Naive thymus-derived CD4-positive, alpha-beta T cell (primary cell): ENCODE results near the gene RECK. TPM values are rescaled to one million over a fixed set of nuclear protein-coding genes. Genes with fewer than 3 reads are reported as not detected.

ENCODE experiments used
- ATAC-seq: fragments of 150-1000 bp; cut with Tn5 transposase; 2 replicates; pipeline ENCODE4 v1.10.0; 2021; ENCODE audit warnings: mild to moderate bottlenecking, moderate library complexity
- CTCF ChIA-PET: fragments of 350-600 bp; sonication (Branson Sonifier 250); formaldehyde crosslinking; loops from one replicate; lab custom pipeline; 2021; ENCODE audit warnings: antibody characterized with exemption; lab: Charles Lee
- POLR2A ChIA-PET: fragments of 350-600 bp; sonication (Branson Sonifier 250); formaldehyde crosslinking; loops from one replicate; lab custom pipeline; 2021; ENCODE audit warnings: antibody characterized with exemption, inconsistent platforms; lab: Charles Lee
- DNase-seq, 9 donors: peaks; one replicate each; pipeline versions ENCODE4 v3.0.0 to v3.0.0-alpha.2; 2020 to 2022; ENCODE audit warnings: mixed read lengths in 1 of 9
- H3K27ac ChIP-seq: one replicate; pipeline ENCODE4 v1.7.0; 2013; ENCODE audit warnings: mild to moderate bottlenecking, low read depth, low read length, moderate library complexity
- H3K27me3 ChIP-seq, 2 donors: one replicate each; pipeline ENCODE4 v1.7.0; 2013; ENCODE audit warnings: low read length in 2 of 2, mild to moderate bottlenecking in 2 of 2, moderate library complexity in 2 of 2; ENCODE audit not compliant: control insufficient read depth in 2 of 2, insufficient read depth in 2 of 2
- H3K36me3 ChIP-seq, 3 experiments: 1 replicate in 2 of 3; 2 replicates in 1 of 3; pipeline ENCODE4 v1.7.0; 2013; ENCODE audit warnings: low read length in 3 of 3, mild to moderate bottlenecking in 3 of 3, moderate library complexity in 1 of 3; ENCODE audit not compliant: insufficient read depth in 3 of 3, control insufficient read depth in 2 of 3
- H3K4me1 ChIP-seq, 2 donors: one replicate each; pipeline ENCODE4 v1.7.0; 2013; ENCODE audit warnings: low read length in 2 of 2, mild to moderate bottlenecking in 2 of 2, moderate library complexity in 1 of 2; ENCODE audit not compliant: control insufficient read depth in 2 of 2, insufficient read depth in 2 of 2
- H3K4me3 ChIP-seq: 2 replicates; pipeline ENCODE4 v1.7.0; 2013; ENCODE audit warnings: mild to moderate bottlenecking, low read length
- H3K9me3 ChIP-seq, 3 experiments: 1 replicate in 2 of 3; 2 replicates in 1 of 3; pipeline ENCODE4 v1.7.0; 2013; ENCODE audit warnings: low read length in 3 of 3; ENCODE audit not compliant: control insufficient read depth in 2 of 3
- H3K27ac Mint-ChIP-seq, 9 donors: one replicate each; pipeline ENCODE4 v1.8.0; 2020 to 2022; ENCODE audit warnings: mixed read lengths in 9 of 9, mild to moderate bottlenecking in 8 of 9, moderate library complexity in 5 of 9, inconsistent platforms in 2 of 9
- H3K27me3 Mint-ChIP-seq, 5 donors: one replicate each; pipeline ENCODE4 v1.8.0; 2021 to 2022; ENCODE audit warnings: mixed read lengths in 5 of 5, mild to moderate bottlenecking in 1 of 5
- H3K36me3 Mint-ChIP-seq, 5 donors: one replicate each; pipeline ENCODE4 v1.8.0; 2020 to 2022; ENCODE audit warnings: mixed read lengths in 5 of 5, mild to moderate bottlenecking in 3 of 5, inconsistent platforms in 1 of 5
- H3K4me1 Mint-ChIP-seq, 7 donors: one replicate each; pipeline ENCODE4 v1.8.0; 2020 to 2022; ENCODE audit warnings: mixed read lengths in 7 of 7, mild to moderate bottlenecking in 3 of 7, inconsistent platforms in 1 of 7
- H3K4me3 Mint-ChIP-seq, 10 donors: one replicate each; pipeline ENCODE4 v1.8.0; 2020 to 2022; ENCODE audit warnings: mild to moderate bottlenecking in 10 of 10, mixed read lengths in 10 of 10, moderate library complexity in 6 of 10, inconsistent platforms in 2 of 10
- H3K9me3 Mint-ChIP-seq, 11 donors: one replicate each; pipeline ENCODE4 v1.8.0; 2020 to 2022; ENCODE audit warnings: mixed read lengths in 11 of 11, mild to moderate bottlenecking in 4 of 11, inconsistent platforms in 1 of 11, moderate library complexity in 1 of 11
- intact Hi-C, 2 donors: fragments of 100-400 bp; cut with micrococcal nuclease; formaldehyde crosslinking; loops; one replicate each; pipeline ENCODE4 v1.15.1; 2023
- polyA plus RNA-seq, 2 donors: library from polyadenylated mRNA; unstranded; fragments of 300-500 nt; fragmentation: Illumina TruSeq; gene quantifications; one replicate each; pipeline ENCODE4 v1.2.3, GENCODE V29; 2021
- total RNA-seq, 6 experiments: library from RNA in 5 of 6; stranded (reverse) in 5 of 6; gene quantifications; 1 replicate in 5 of 6; 2 replicates in 1 of 6; pipeline ENCODE4 v1.2.3 and lab custom pipeline; 2021 to 2026

Gene RECK
- total and polyA plus RNA-seq, 7 experiments from 2014 or later = 7.4 to 26.2 (median 13.9) TPM

DNA sequence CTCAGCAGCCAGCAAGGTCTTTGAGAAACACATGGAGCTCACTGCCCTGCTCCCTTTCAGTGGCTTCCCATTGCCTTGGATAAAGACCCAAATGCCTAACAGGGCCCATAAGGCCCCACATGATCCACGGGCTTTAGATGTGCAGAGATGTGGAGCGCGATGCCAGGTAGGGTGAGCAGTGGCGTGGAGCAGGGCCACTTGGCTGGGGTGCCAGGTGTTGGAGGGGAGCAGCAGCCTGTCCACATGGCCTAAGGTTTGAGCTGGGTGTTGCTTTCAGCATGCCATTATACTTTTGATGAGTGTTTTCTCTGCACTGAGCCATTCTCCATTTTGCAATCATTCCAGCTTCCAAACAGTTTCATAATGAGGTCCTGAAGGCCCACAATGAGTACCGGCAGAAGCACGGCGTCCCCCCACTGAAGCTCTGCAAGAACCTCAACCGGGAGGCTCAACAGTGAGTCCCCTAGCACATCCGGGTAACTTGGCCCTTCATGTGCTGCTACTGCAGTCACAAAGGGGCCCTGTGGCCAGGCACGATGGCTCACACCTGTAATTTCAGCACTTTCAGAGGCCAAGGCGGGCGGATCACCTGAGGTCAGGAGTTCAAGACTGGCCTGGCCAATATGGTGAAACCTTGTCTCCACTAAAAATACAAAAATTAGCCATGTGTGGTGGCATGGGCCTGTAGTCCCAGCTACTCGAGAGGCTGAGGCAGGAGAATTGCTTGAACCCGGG, 110.9 kb downstream of the RECK start:
- H3K4me3 ChIP-seq = no peak overlapping the region
- Mint-ChIP-seq H3K9me3 (peaks cover 5 to 18% (median 14%) of the 10 kb centered on the region in 11 donors), H3K4me3 (peak overlapping the region in 7 of 10 donors; percentile 11 to 63 (median 38)), H3K27me3 (no peaks in the 10 kb centered on the region), H3K4me1 (peaks cover 62 to 90% (median 85%) of the 10 kb centered on the region in 7 donors), H3K27ac (peak overlapping the region; percentile 51 to 89 (median 85)), H3K36me3 (peaks cover 9 to 64% (median 28%) of the 10 kb centered on the region in 5 donors)
- H3K4me1 ChIP-seq = peaks cover 81 to 95% of the 10 kb centered on the region in 2 donors
- peaks cover 0 to 6% (median 0%) of the 10 kb centered on the region in 3 experiments for H3K36me3 ChIP-seq
- no peaks in the 10 kb centered on the region for H3K27me3 ChIP-seq
- ATAC-seq (no peak), DNase-seq (no peak)
- ChIA-PET POLR2A (no interaction called here), CTCF (interaction anchor here (0.5 to 1.1 kb wide), 2 partner anchors 44 to 320 kb away, joined by 5 read pairs; no protein-coding TSS in a partner anchor)
- intact Hi-C loops = no loop called here
- H3K27ac ChIP-seq = peak overlapping the region; percentile 59
- peaks cover 0 to 11% (median 8%) of the 10 kb centered on the region in 3 experiments for H3K9me3 ChIP-seq

DNA sequence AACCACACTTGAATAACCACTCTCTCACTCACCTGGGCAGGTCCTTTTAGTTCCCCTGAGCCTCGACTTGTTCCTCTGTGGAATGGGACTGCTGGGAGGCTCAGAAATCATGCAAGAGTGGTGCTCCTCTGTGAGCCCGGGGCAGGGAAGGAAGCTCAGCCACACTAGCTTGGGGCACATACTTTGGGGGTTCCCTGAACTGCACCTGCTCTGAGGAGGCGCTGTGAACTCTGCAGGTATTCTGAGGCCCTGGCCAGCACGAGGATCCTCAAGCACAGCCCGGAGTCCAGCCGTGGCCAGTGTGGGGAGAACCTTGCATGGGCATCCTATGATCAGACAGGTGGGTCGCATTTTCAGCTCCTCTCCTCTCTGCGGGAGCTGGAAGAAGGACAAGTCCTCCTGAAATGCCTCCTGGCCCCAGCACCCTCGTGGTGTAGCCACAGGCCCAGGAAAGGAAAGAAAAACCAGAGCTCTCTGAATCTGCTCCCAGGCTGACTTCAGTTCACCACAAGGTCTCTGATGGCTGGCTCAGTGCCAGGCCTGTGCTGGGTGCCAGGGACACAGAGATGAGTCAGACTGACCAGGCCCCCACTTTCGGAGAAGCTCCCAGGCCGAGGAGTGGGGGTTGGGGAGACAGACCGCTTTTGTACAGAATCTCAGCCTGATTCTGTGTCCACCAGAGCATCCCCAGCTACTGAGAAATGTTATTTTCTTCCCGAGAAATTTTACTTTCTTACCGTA, 111.8 kb downstream of the RECK start:
- Mint-ChIP-seq H3K4me3 (peak overlapping the region in 3 of 10 donors; percentile 11 to 34 (median 18)), H3K36me3 (peaks cover 9 to 63% (median 28%) of the 10 kb centered on the region in 5 donors), H3K27ac (peak overlapping the region in 8 of 9 donors; percentile 51 to 89 (median 86)), H3K27me3 (no peaks in the 10 kb centered on the region), H3K4me1 (peaks cover 58 to 87% (median 81%) of the 10 kb centered on the region in 7 donors), H3K9me3 (peaks cover 5 to 18% (median 14%) of the 10 kb centered on the region in 11 donors)
- Histone ChIP-seq H3K36me3 (peaks cover 0 to 6% (median 0%) of the 10 kb centered on the region in 3 experiments), H3K27ac (peak overlapping the region; percentile 59), H3K9me3 (peaks cover 0 to 11% (median 8%) of the 10 kb centered on the region in 3 experiments), H3K4me1 (peaks cover 81 to 94% of the 10 kb centered on the region in 2 donors), H3K4me3 (no peak overlapping the region), H3K27me3 (no peaks in the 10 kb centered on the region)
- DNase-seq = peak in 3 of 9 donors; percentile 28 to 55 (median 50)
- ChIA-PET POLR2A (interaction anchor here (1.3 to 1.8 kb wide), 2 partner anchors 10 to 12 kb away, joined by 4 to 5 read pairs; partner anchors contain the start of gene GLIPR2), CTCF (interaction anchor here (0.5 to 1.2 kb wide), 4 partner anchors 18 to 321 kb away, joined by 3 to 5 read pairs (median 4); no protein-coding TSS in a partner anchor)
- intact Hi-C loops = no loop called here
- peak; percentile 24 for ATAC-seq

DNA sequence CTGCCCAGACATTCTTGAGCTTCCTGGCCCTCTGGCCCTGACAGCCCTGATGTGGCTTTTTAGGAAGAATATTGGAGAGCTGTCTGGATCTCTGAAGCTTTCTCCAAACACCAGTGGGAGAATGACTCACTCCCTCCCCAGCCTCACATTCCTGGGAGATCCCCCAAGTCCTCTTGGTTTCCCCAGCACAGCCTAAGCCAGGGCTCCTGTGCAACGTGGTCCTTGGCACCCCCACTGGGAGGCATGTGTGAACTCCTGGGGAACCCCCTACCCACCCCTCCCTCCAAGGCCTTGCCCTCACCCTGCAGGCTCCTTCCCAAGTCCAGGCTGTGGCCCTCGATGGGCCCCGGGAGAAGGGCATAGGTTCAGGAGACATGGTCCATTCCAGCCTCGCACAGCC, 112.5 kb downstream of the RECK start:
- H3K4me3 ChIP-seq = no peak overlapping the region
- H3K36me3 ChIP-seq = peaks cover 0 to 6% (median 0%) of the 10 kb centered on the region in 3 experiments
- peaks cover 76 to 87% of the 10 kb centered on the region in 2 donors for H3K4me1 ChIP-seq
- no peaks in the 10 kb centered on the region for H3K27me3 ChIP-seq
- H3K27ac Mint-ChIP-seq = peak overlapping the region in 7 of 9 donors; percentile 51 to 99 (median 87)
- H3K9me3 Mint-ChIP-seq = peaks cover 5 to 18% (median 14%) of the 10 kb centered on the region in 11 donors
- H3K4me1 Mint-ChIP-seq = peaks cover 56 to 84% (median 80%) of the 10 kb centered on the region in 7 donors
- no peaks in the 10 kb centered on the region for H3K27me3 Mint-ChIP-seq
- no peak overlapping the region for H3K4me3 Mint-ChIP-seq
- DNase-seq = no peak
- CTCF ChIA-PET = interaction anchor here (0.7 to 1.2 kb wide), 3 partner anchors 18 to 56 kb away, joined by 3 to 4 read pairs (median 3); no protein-coding TSS in a partner anchor
- ATAC-seq = no peak
- intact Hi-C loops = no loop called here
- POLR2A ChIA-PET = interaction anchor here (1.3 to 1.8 kb wide), 2 partner anchors 9 to 12 kb away, joined by 4 to 5 read pairs; partner anchors contain the start of gene GLIPR2
- H3K9me3 ChIP-seq = peaks cover 0 to 11% (median 8%) of the 10 kb centered on the region in 3 experiments
- H3K27ac ChIP-seq = peak overlapping the region; percentile 59
- H3K36me3 Mint-ChIP-seq = peaks cover 9 to 59% (median 31%) of the 10 kb centered on the region in 5 donors

DNA sequence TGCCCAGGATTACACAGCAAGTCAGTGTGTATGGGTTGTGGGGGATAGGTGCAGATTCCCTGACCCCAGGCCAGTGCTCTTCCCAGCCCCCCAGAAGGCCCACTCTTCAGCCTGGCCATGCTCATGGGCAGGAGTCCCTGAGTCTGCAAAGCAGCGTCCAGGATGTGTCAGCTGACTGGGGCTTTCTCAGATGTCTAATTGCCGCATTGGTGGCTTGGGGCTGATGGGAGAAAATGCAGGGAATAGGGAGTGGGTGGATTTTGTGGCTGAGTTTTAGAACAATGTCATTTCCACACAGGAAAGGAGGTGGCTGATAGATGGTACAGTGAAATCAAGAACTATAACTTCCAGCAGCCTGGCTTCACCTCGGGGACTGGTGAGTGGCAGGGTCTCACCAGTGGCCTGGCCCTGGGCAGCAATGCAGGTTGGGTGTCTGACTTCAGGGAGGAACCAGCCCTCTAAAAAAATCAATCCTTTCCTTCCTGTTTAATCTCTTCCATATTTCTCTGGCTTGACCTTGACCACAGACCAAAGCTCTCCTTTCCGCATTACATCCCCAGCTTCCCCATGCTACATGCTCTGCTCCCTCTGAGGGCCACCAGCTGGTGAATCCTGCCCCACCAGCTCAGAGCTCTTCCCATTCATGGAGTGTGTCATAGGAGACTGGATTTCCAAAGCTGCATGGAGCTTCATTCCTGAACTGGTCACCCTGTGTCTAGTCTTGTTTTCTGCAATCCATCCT, 114.0 kb downstream of the RECK start:
- H3K9me3 ChIP-seq = peaks cover 0 to 6% (median 6%) of the 10 kb centered on the region in 3 experiments
- H3K27me3 ChIP-seq = no peaks in the 10 kb centered on the region
- Mint-ChIP-seq H3K27me3 (no peaks in the 10 kb centered on the region), H3K4me1 (peaks cover 47 to 76% (median 69%) of the 10 kb centered on the region in 7 donors), H3K9me3 (peaks cover 0 to 12% (median 8%) of the 10 kb centered on the region in 11 donors), H3K36me3 (peaks cover 4 to 51% (median 28%) of the 10 kb centered on the region in 5 donors), H3K4me3 (peak overlapping the region; percentile 13 to 89 (median 85)), H3K27ac (peak overlapping the region; percentile 97 to 99 (median 99))
- peak overlapping the region; percentile 88 for H3K27ac ChIP-seq
- ATAC-seq = no peak
- H3K36me3 ChIP-seq = peaks cover 0 to 10% (median 0%) of the 10 kb centered on the region in 3 experiments
- POLR2A ChIA-PET = interaction anchor here (0.6 to 2.7 kb wide), 6 partner anchors 9 to 48 kb away, joined by 3 to 14 read pairs (median 8); partner anchors contain the start of genes CLTA and GLIPR2
- peaks cover 68 to 72% of the 10 kb centered on the region in 2 donors for H3K4me1 ChIP-seq
- peak overlapping the region; percentile 53 for H3K4me3 ChIP-seq
- CTCF ChIA-PET = interaction anchor here (1.2 to 1.8 kb wide), 4 partner anchors 14 to 48 kb away, joined by 3 to 7 read pairs (median 5); partner anchors contain the start of gene GLIPR2
- intact Hi-C loops = loop anchor here (1.0 to 2.0 kb wide), 4 partner anchors 7 to 40 kb away; partner anchors contain the start of genes CLTA (in 1 of the 2) and GLIPR2 (in 1 of the 2)
- DNase-seq = no peak

DNA sequence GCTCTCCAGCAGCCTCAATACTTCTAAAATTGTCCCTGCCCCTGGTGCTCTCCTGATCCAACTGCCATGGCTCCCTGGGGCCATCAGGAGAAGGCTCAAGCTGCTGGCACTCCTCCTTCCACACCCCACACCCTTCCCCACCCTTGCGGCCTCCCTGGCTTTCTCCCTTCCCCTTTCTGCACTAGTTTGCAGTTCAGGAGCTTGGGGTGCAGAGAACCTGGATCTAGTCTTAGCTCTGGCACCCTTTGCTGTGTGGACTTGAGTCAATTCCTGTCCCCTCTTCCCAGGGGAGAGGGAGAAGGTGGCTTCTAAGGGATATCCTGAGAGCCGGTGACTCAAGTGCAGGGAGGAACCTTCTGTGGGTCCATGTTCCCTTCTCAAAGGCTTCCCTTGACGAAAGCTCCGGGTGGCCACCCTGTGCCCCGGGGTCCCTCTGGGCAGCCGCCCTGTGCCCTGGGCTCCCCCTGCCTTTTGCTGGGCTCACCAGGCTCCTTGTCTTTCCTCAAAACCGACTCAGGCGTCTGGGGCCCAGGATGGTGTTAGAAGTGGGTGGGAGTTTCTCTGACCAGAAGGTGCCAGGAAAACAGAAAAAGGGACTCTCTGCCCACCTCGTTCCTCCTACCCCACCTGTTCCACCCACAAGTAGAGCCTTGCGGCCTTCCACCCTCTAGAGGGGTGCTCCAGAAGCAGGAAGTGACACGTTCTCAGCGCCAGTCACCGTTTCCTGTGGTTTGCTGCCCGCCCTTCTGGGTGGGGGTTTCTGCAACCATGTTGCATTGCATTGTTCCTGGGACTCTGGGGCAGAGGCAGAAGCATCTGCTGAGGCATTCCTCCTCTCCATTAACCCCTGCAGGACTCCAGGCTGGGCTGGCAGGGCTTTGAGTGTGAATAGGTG, 114.8 kb downstream of the RECK start:
- peak overlapping the region; percentile 88 for H3K27ac ChIP-seq
- ChIA-PET POLR2A (interaction anchor here (0.6 to 2.7 kb wide), 10 partner anchors 8 to 39 kb away, joined by 3 to 14 read pairs (median 4); partner anchors contain the start of genes CCIN, CLTA and GLIPR2), CTCF (interaction anchor here (0.9 to 1.8 kb wide), 5 partner anchors 13 to 48 kb away, joined by 3 to 7 read pairs (median 4); partner anchors contain the start of genes CCIN and GLIPR2)
- no peaks in the 10 kb centered on the region for H3K27me3 ChIP-seq
- no peaks in the 10 kb centered on the region for H3K27me3 Mint-ChIP-seq
- peak; percentile 63 to 91 (median 87) for DNase-seq
- peak overlapping the region; percentile 74 to 91 (median 88) for H3K4me3 Mint-ChIP-seq
- H3K36me3 Mint-ChIP-seq = peaks cover 0 to 47% (median 20%) of the 10 kb centered on the region in 5 donors
- peaks cover 0 to 4% (median 0%) of the 10 kb centered on the region in 11 donors for H3K9me3 Mint-ChIP-seq
- peak; percentile 94 for ATAC-seq
- peak overlapping the region; percentile 97 to 99 (median 99) for H3K27ac Mint-ChIP-seq
- intact Hi-C loops = loop anchor here (1.0 to 2.0 kb wide), 8 partner anchors 8 to 48 kb away; partner anchors contain the start of genes CLTA (in 2 of the 2) and GLIPR2 (in 2 of the 2)
- H3K36me3 ChIP-seq = peaks cover 0 to 7% (median 0%) of the 10 kb centered on the region in 3 experiments
- H3K9me3 ChIP-seq = no peaks in the 10 kb centered on the region
- H3K4me1 Mint-ChIP-seq = peaks cover 46 to 68% (median 61%) of the 10 kb centered on the region in 7 donors
- H3K4me1 ChIP-seq = peaks cover 63 to 68% of the 10 kb centered on the region in 2 donors
- peak overlapping the region; percentile 53 for H3K4me3 ChIP-seq
